Keratinocyte (primary cell): ENCODE data around the gene TRAK2. TPM values are rescaled to one million over a fixed set of nuclear protein-coding genes. Genes with fewer than 3 reads are reported as not detected.
"Not testable (repeated sequence)": the region's sequence is repeated elsewhere in the genome, so short reads cannot be mapped to it uniquely, and the experiment has no call there.

Source experiments
- DNase-seq: peaks from one replicate; pipeline ENCODE4 v3.0.0-alpha.2; 2011; ENCODE audit warnings: low read depth, missing footprints, low spot score
- FAIRE-seq: peaks from 2 replicates; lab custom pipeline; 2011; peaks lifted over from hg19 to GRCh38; lab: Jason Lieb, UNC
- H2AFZ ChIP-seq: 2 replicates; pipeline ENCODE4 v1.6.0; 2012; ENCODE audit warnings: low read length, control low read depth, inconsistent platforms; ENCODE audit not compliant: control insufficient read depth
- H3K27ac ChIP-seq: 2 replicates; pipeline ENCODE4 v1.5.1; 2011; ENCODE audit warnings: low read length; ENCODE audit not compliant: control insufficient read depth, insufficient read depth
- H3K27me3 ChIP-seq: 3 replicates; pipeline ENCODE4 v1.6.0; 2011; ENCODE audit warnings: low read length; ENCODE audit not compliant: control insufficient read depth, insufficient read depth; ENCODE audit errors: extremely low read depth
- H3K36me3 ChIP-seq, 2 experiments: 2 replicates in 1 of 2; 3 replicates in 1 of 2; pipeline ENCODE4 v1.5.1; 2011; ENCODE audit warnings: low read length in 2 of 2, mild to moderate bottlenecking in 1 of 2; ENCODE audit not compliant: control insufficient read depth in 2 of 2, insufficient read depth in 2 of 2; ENCODE audit errors: extremely low read depth in 1 of 2
- H3K4me1 ChIP-seq: 3 replicates; pipeline ENCODE4 v1.5.1; 2011; ENCODE audit warnings: low read length; ENCODE audit not compliant: control insufficient read depth, insufficient read depth; ENCODE audit errors: extremely low read depth
- H3K4me2 ChIP-seq: 3 replicates; pipeline ENCODE4 v1.6.0; 2011; ENCODE audit warnings: low read depth, low read length; ENCODE audit not compliant: control insufficient read depth, insufficient read depth; ENCODE audit errors: extremely low read depth
- H3K4me3 ChIP-seq, 3 experiments: fragments of 200-600 bp in 1 of 3; sonication (generic) in 1 of 3; 2 replicates in 2 of 3; 3 replicates in 1 of 3; pipeline ENCODE4 v1.5.1; 2011 to 2016; ENCODE audit warnings: low read length in 3 of 3, mild to moderate bottlenecking in 3 of 3, control low read depth in 2 of 3, inconsistent platforms in 1 of 3, low read depth in 1 of 3, mixed read lengths in 1 of 3, mixed run types in 1 of 3, moderate library complexity in 1 of 3; ENCODE audit not compliant: control insufficient read depth in 2 of 3, insufficient read depth in 2 of 3; ENCODE audit errors: extremely low read depth in 1 of 3
- H3K79me2 ChIP-seq: 2 replicates; pipeline ENCODE4 v1.6.0; 2012; ENCODE audit warnings: low read length; ENCODE audit not compliant: control insufficient read depth, insufficient read depth
- H3K9ac ChIP-seq: 3 replicates; pipeline ENCODE4 v1.6.0; 2011; ENCODE audit warnings: low read length; ENCODE audit not compliant: control insufficient read depth, insufficient read depth; ENCODE audit errors: extremely low read depth
- H3K9me1 ChIP-seq: 3 replicates; pipeline ENCODE4 v1.6.0; 2011; ENCODE audit warnings: low read length; ENCODE audit not compliant: control insufficient read depth, insufficient read depth; ENCODE audit errors: extremely low read depth
- H3K9me3 ChIP-seq: 2 replicates; pipeline ENCODE4 v1.5.1; 2012; ENCODE audit warnings: low read depth, low read length; ENCODE audit not compliant: control insufficient read depth
- H4K20me1 ChIP-seq: 3 replicates; pipeline ENCODE4 v1.6.0; 2011; ENCODE audit warnings: low read length; ENCODE audit not compliant: control insufficient read depth, insufficient read depth; ENCODE audit errors: extremely low read depth
- EZH2 ChIP-seq: IDR thresholded peaks from one replicate; pipeline ENCODE4 v1.6.1; 2012; ENCODE audit warnings: inconsistent platforms, mild to moderate bottlenecking, low read length, moderate library complexity
- dilution Hi-C: fragments of 300-500 bp; cut with MboI; formaldehyde crosslinking; loops from one replicate; pipeline ENCODE4 v1.7.0; 2020; ENCODE audit warnings: low sequenced_read_pairs; ENCODE audit not compliant: extremely low pct_ligation_motif_present
- polyA plus RNA-seq, 5 experiments: library from polyadenylated mRNA; depleted of rRNA in 3 of 5; stranded (reverse) in 3 of 5; stranded (forward) in 1 of 5; unstranded in 1 of 5; fragments of >200 nt; gene quantifications; 1 replicate in 1 of 5; 2 replicates in 3 of 5; 3 replicates in 1 of 5; pipeline versions ENCODE4 v1.2.1 to v1.2.3, GENCODE V29; 2011 to 2012; ENCODE audit warnings: missing spikeins in 2 of 5, low read depth in 1 of 5, low replicate concordance in 1 of 5
- TF ChIP-seq, protein P1 (sequence below), 3 experiments: IDR thresholded peaks in 1 of 3; conservative IDR thresholded peaks in 1 of 3; optimal IDR thresholded peaks in 1 of 3; 2 replicates in 2 of 3; 3 replicates in 1 of 3; pipeline versions ENCODE3 to v1.5.1; 2011; ENCODE audit warnings: low read length in 3 of 3, mild to moderate bottlenecking in 3 of 3, moderate library complexity in 2 of 3, control low read depth in 1 of 3, inconsistent platforms in 1 of 3; ENCODE audit not compliant: insufficient read depth in 2 of 3; ENCODE audit errors: extremely low read depth in 1 of 3

TRAK2 gene
- polyA plus RNA-seq, 1 donor (not counting 4 experiments of a cell fraction or from before 2014, with no cell fraction given): 12.9 TPM

DNA sequence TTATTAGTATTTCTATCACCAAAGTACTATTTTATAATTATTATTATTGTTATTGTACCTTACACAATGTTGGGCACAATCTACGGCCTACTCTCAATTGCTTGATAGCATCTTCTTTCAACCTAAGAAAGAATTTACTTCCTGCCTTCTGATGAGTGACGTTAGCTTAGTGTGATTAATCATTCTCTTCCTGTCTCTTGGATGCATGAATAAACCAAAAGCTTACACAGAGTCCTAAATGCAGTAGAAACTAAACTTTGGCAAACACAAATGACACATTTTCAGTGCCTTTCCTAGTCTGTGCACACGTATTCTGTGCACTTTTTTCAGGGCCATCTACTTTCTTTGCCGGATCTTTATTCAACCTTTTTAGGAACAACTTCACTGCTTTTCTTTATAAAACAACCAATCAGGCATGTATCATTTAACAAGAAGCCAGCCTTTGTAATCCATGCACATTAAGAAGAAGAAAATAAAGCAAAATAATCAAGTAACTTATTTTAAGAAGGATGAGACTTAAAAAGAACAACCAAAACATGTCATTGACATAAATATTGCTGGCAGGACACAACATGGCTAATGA lies 19.1 kb downstream of the TRAK2 start:
- peaks cover 22% of the 10 kb centered on the region for H3K4me1 ChIP-seq
- H3K27me3 ChIP-seq: no peaks in the 10 kb centered on the region
- no peak for DNase-seq
- FAIRE-seq: peak; percentile 69
- H3K9me3 ChIP-seq: no peaks in the 10 kb centered on the region
- H3K9me1 ChIP-seq: no peaks in the 10 kb centered on the region
- peaks cover 0 to 3% of the 10 kb centered on the region in 2 experiments for H3K36me3 ChIP-seq
- H2AFZ ChIP-seq: peak overlapping the region; percentile 26
- no peak overlapping the region for H3K4me3 ChIP-seq
- dilution Hi-C loops: no loop called here
- H3K4me2 ChIP-seq: peak overlapping the region; percentile 85
- H4K20me1 ChIP-seq: no peaks in the 10 kb centered on the region
- no peak for TF ChIP-seq EZH2
- TF ChIP-seq, protein P1, sequence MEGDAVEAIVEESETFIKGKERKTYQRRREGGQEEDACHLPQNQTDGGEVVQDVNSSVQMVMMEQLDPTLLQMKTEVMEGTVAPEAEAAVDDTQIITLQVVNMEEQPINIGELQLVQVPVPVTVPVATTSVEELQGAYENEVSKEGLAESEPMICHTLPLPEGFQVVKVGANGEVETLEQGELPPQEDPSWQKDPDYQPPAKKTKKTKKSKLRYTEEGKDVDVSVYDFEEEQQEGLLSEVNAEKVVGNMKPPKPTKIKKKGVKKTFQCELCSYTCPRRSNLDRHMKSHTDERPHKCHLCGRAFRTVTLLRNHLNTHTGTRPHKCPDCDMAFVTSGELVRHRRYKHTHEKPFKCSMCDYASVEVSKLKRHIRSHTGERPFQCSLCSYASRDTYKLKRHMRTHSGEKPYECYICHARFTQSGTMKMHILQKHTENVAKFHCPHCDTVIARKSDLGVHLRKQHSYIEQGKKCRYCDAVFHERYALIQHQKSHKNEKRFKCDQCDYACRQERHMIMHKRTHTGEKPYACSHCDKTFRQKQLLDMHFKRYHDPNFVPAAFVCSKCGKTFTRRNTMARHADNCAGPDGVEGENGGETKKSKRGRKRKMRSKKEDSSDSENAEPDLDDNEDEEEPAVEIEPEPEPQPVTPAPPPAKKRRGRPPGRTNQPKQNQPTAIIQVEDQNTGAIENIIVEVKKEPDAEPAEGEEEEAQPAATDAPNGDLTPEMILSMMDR (optimal IDR thresholded peaks at IDR 0.05 in 1 of 3, IDR thresholded peaks at IDR 0.05 in 1 of 3, conservative IDR thresholded peaks at IDR 0.05 in 1 of 3; ENCODE audit: extremely low read depth in 1 of 3, insufficient read depth in 2 of 3, low read length in 3 of 3): no peak
- peak overlapping the region; percentile 65 for H3K27ac ChIP-seq
- H3K79me2 ChIP-seq: peaks cover 24% of the 10 kb centered on the region
- no peak overlapping the region for H3K9ac ChIP-seq

DNA sequence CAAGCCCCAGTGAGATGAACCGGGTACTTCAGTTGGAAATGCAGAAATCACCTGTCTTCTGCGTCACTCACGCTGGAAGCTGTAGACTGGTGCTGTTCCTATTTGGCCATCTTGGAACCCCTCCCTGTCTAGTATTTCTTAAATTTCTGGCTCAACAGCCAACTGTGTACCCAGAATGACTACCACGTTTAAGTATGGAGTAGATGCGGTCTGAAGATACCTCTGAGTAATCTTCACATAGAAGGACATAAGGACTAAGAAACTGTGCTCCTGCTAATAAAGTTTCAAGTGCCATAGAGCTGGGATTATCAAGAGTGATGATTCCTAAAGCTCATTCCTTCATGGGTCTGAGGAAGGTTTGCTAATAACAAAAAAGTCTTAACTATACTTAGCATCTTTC lies 20.4 kb downstream of the TRAK2 start:
- H3K9ac ChIP-seq: no peak overlapping the region
- H3K36me3 ChIP-seq: peaks cover 0 to 3% of the 10 kb centered on the region in 2 experiments
- no peak overlapping the region for H3K4me3 ChIP-seq
- peaks cover 21% of the 10 kb centered on the region for H3K79me2 ChIP-seq
- TF ChIP-seq, protein P1 (optimal IDR thresholded peaks at IDR 0.05 in 1 of 3, IDR thresholded peaks at IDR 0.05 in 1 of 3, conservative IDR thresholded peaks at IDR 0.05 in 1 of 3; ENCODE audit: extremely low read depth in 1 of 3, insufficient read depth in 2 of 3, low read length in 3 of 3): no peak
- no peak for TF ChIP-seq EZH2
- H3K9me1 ChIP-seq: no peaks in the 10 kb centered on the region
- no peaks in the 10 kb centered on the region for H3K9me3 ChIP-seq
- DNase-seq (no peak), FAIRE-seq (no peak)
- dilution Hi-C loops: no loop called here
- H4K20me1 ChIP-seq: no peaks in the 10 kb centered on the region
- no peak overlapping the region for H3K4me2 ChIP-seq
- H3K27ac ChIP-seq: no peak overlapping the region
- H3K4me1 ChIP-seq: peaks cover 22% of the 10 kb centered on the region
- H3K27me3 ChIP-seq: no peaks in the 10 kb centered on the region
- no peak overlapping the region for H2AFZ ChIP-seq

DNA sequence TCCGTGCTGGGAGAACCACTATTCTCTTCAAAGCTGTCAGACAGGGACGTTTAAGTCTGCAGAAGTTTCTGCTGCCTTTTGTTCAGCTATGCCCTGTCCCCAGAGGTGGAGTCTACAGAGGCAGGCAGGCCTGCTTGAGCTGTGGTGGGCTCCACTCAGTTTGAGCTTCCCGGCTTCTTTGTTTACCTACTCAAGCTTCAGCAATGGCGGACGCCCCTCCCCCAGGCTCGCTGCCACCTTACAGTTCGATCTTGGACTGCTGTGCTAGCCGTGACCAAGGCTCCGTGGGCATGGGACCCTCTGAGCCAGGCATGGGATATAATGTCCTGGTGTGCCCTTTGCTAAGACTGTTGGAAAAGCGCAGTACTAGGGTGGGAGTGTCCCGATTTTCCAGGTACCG lies 20.9 kb downstream of the TRAK2 start:
- H3K9ac ChIP-seq, H3K4me3 ChIP-seq, FAIRE-seq, H3K27ac ChIP-seq, dilution Hi-C loops, H4K20me1 ChIP-seq, H3K4me2 ChIP-seq, H2AFZ ChIP-seq, H3K27me3 ChIP-seq, H3K9me3 ChIP-seq, H3K9me1 ChIP-seq, DNase-seq, H3K36me3 ChIP-seq: not testable (repeated sequence)
- peaks cover 22% of the 10 kb centered on the region for H3K4me1 ChIP-seq
- H3K79me2 ChIP-seq: peaks cover 21% of the 10 kb centered on the region

DNA sequence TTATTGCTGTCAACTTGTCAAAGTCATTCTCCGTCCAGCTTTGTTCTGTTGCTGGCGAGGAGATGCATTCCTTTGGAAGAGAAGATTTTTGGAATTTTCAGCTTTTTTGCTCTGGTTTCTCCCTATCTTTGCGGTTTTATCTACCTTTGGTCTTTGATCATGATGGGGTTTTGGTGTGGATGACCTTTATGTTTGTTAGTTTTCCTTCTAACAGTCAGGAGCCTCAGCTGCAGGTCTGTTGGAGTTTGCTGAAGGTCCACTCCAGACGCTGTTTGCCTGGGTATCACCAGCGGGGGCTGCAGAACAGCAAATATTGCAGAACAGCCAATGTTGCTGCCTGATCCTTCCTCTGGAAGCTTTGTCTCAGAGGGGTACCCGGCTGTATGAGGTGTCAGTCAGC lies 21.4 kb downstream of the TRAK2 start:
- H3K36me3 ChIP-seq, H2AFZ ChIP-seq, H3K9me3 ChIP-seq, H3K9ac ChIP-seq, H3K4me2 ChIP-seq, DNase-seq, H4K20me1 ChIP-seq, dilution Hi-C loops, H3K27me3 ChIP-seq, H3K4me3 ChIP-seq, H3K9me1 ChIP-seq, FAIRE-seq, H3K27ac ChIP-seq: not testable (repeated sequence)
- Histone ChIP-seq H3K79me2 (peaks cover 18% of the 10 kb centered on the region), H3K4me1 (peaks cover 22% of the 10 kb centered on the region)
